HUDEP-2 (cell line): Measurements from ENCODE around the gene ECHS1.
"Not testable (repeated sequence)": the region's sequence is repeated elsewhere in the genome, so short reads cannot be mapped to it uniquely, and the experiment has no call there.

Experiments
- DNase-seq, 76 experiments: peaks; one replicate each; lab custom pipeline; 2025; ENCODE audit not compliant: unreplicated experiment in 76 of 76; lab: John Stamatoyannopoulos, UW

The ECHS1 gene

GRCh38 chr10:133379801-133380666, 6.9 kb upstream of the ECHS1 start:
- no peak for DNase-seq

GRCh38 chr10:133379152-133379800, 6.1 kb upstream of the ECHS1 start, which contains the start of gene PAOX:
TSS of gene PAOX (plus strand) at chr10:133379262. CDS start at chr10:133379317, 55 bp downstream.
- DNase-seq, result peak in 13 of 76 experiments; percentile 6 to 34 (median 21)

GRCh38 chr10:133378251-133379096, 5.3 kb upstream of the ECHS1 start:
- DNase-seq, result peak in 31 of 76 experiments; percentile 7 to 59 (median 30)

GRCh38 chr10:133377818-133378250, 4.7 kb upstream of the ECHS1 start:
- no peak for DNase-seq

GRCh38 chr10:133377025-133377817, 4.1 kb upstream of the ECHS1 start:
- DNase-seq, result no peak

- DNase-seq, result not testable (repeated sequence)
These were observed 3.0 kb upstream of the ECHS1 start for GRCh38 chr10:133376183-133376582.

GRCh38 chr10:133375357-133376115, 2.4 kb upstream of the ECHS1 start:
- no peak for DNase-seq

- DNase-seq, result no peak
These were observed 647 bp downstream of the ECHS1 start for GRCh38 chr10:133372507-133372906.

GRCh38 chr10:133370030-133370786, 2.9 kb downstream of the ECHS1 start:
- no peak for DNase-seq

GRCh38 chr10:133368153-133368552, 5.0 kb downstream of the ECHS1 start:
- DNase-seq, result no peak

- DNase-seq, result not testable (repeated sequence)
These were observed 5.7 kb downstream of the ECHS1 start for GRCh38 chr10:133367461-133367860.

- no peak for DNase-seq
These were observed 6.4 kb downstream of the ECHS1 start for GRCh38 chr10:133366751-133367150.

- no peak for DNase-seq
These were observed 7.0 kb downstream of the ECHS1 start for GRCh38 chr10:133366130-133366478.

- DNase-seq, result no peak
These were observed 7.6 kb downstream of the ECHS1 start for GRCh38 chr10:133365461-133366129.

- no peak for DNase-seq
These were observed 8.3 kb downstream of the ECHS1 start for GRCh38 chr10:133364645-133365431.

- no peak for DNase-seq
These were observed 10.3 kb downstream of the ECHS1 start for GRCh38 chr10:133362846-133363245.

- DNase-seq, result no peak
These were observed 11.2 kb downstream of the ECHS1 start for GRCh38 chr10:133361773-133362441.
